NCI-H510A (cell line): ENCODE data around the gene CAMK2N1.
"Not testable (repeated sequence)": the region's sequence is repeated elsewhere in the genome, so short reads cannot be mapped to it uniquely, and the experiment has no call there.

Experiments used
- DNase-seq: peaks from one replicate; lab custom pipeline; 2025; lab: John Stamatoyannopoulos, UW

Gene CAMK2N1

GRCh38 chr1:20485527-20486456, at the start of gene CAMK2N1:
CAMK2N1 (minus strand) TSS chr1:20486210; CDS start chr1:20485379, 831 bp downstream.
- DNase-seq: peak; percentile 91

DNA sequence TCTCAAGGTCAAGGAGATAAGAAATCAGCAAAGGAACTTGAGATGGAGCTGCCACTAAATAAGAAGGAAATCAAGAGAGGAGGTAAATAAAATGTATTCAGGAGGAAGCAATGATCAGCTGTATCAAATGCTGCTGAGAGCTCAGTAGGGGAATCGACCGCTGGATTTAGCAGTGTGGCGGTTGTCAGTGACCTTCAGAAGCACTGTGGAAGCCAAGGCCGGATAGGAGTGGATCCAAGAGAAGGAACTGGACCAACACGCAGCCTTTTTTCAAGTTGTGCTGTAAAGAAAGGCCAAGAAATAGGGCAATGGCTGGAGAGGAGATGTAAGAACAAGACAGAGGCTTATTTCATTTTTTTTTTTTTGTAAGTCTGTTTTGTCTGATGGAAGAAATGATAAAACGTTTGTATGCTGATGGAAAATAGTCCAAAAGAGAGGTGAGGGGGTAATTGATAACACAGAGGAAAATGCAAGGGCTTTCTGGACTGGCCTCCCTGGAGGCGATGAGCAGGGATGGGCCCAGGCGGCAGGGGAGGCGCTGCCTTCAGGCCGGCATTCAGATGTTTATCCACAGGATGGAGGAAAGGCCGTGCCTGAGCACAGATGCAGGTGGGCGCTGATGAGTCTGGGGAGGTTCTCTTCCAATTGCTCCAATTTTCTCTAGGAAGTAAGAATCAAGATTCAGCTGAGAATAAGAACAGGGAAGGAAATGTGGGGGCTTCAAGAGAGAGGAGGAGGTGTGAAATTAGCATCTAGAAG, 48.8 kb upstream of the CAMK2N1 start:
- no peak for DNase-seq

- DNase-seq: no peak
Observed at GRCh38 chr1:20533635-20534034, 47.6 kb upstream of the CAMK2N1 start.

DNA sequence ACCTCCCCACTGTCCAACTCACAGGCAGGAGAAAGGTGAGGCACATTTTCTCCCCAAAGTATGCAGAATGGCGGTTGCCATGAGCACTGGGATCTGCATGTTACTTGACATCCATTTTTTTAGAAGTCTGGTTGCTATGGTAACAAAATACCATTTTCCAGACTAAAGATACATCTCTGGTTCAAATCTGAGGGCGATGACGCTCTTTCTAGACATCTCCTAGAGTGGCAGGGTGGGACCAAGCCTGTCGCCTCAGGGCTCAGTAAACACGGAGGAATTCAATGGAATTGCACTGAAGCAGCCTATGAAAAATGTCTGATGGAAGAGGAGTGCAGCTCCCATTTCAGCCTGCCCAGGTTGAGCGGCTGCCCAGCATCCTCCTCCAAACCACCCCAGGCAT, 44.9 kb upstream of the CAMK2N1 start:
- DNase-seq: no peak

GRCh38 chr1:20530306-20530705, 44.3 kb upstream of the CAMK2N1 start:
- no peak for DNase-seq

- DNase-seq: no peak
Observed at GRCh38 chr1:20528221-20528620, 42.2 kb upstream of the CAMK2N1 start.

DNA sequence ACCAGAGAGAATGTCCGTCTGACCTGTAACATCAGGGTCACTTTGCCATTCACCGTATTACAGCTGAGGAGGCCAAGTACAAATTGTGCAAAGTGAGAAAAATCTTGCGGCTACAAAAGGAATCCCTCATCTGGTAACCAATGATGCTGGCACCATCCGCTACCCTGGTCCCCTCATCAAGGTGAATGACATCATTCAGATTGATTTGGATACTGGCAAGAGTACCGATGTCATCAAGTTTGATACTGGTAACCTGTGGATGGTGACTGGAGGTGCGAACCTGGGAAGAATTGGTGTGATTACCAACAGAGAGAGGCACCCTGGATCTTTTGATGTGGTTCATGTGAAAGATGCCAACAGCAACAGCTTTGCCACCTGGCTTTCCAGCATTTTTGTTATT, 40.3 kb upstream of the CAMK2N1 start:
- no peak for DNase-seq

GRCh38 chr1:20521960-20522861, 36.2 kb upstream of the CAMK2N1 start:
- peak; percentile 45 for DNase-seq

GRCh38 chr1:20519609-20520262, 33.7 kb upstream of the CAMK2N1 start:
- not testable (repeated sequence) for DNase-seq

GRCh38 chr1:20511518-20512428, 25.8 kb upstream of the CAMK2N1 start:
- no peak for DNase-seq

DNA sequence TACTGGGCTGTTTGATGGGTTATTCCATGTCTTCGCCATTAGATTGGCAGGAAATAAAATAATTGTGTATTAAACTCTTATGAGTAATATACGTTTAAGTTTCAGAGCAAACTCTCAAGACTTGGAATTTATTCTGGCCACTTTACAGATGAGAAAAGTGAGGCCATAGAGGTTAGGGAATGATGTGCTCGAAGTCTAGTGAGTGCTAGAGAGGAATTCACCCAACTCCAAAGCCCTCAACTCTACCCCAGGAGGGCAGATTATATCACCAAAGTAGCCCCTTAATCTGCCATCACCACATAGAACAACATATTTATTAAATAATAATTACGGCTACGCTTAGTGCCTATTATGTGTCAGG, 22.4 kb upstream of the CAMK2N1 start:
- DNase-seq: no peak

- peak; percentile 96 for DNase-seq
Observed at GRCh38 chr1:20507564-20508410, 21.8 kb upstream of the CAMK2N1 start, which contains the start of gene MUL1. MUL1 (minus strand) TSS chr1:20508151; CDS start chr1:20508024, 127 bp downstream.

- DNase-seq: no peak
Observed at GRCh38 chr1:20507248-20507563, 21.2 kb upstream of the CAMK2N1 start.

GRCh38 chr1:20505488-20505887, 19.5 kb upstream of the CAMK2N1 start:
- no peak for DNase-seq

DNA sequence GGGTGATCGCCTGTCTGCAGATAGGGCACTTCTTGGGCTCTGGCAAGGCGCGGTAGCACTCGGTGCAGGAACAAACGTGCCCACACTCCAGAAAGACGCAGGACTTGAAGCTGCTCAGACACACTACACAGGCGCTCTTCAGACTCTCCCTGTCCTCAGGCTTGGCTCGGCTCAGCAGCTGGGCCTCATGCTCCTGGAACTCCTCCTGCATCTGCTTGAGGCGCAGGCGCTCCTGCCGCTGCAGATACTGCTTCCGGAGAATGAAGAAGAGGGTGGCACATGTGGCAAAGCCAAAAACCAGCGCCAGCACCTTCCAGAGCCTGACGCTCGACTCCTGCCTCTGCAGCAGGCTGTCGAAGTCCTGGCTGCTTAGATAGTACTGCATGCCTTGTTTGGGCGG, 14.7 kb upstream of the CAMK2N1 start:
- DNase-seq: no peak

GRCh38 chr1:20499718-20500117, 13.7 kb upstream of the CAMK2N1 start:
- DNase-seq: no peak

GRCh38 chr1:20499105-20499504, 13.1 kb upstream of the CAMK2N1 start:
- DNase-seq: no peak

- no peak for DNase-seq
Observed at GRCh38 chr1:20498116-20498515, 12.1 kb upstream of the CAMK2N1 start.

DNA sequence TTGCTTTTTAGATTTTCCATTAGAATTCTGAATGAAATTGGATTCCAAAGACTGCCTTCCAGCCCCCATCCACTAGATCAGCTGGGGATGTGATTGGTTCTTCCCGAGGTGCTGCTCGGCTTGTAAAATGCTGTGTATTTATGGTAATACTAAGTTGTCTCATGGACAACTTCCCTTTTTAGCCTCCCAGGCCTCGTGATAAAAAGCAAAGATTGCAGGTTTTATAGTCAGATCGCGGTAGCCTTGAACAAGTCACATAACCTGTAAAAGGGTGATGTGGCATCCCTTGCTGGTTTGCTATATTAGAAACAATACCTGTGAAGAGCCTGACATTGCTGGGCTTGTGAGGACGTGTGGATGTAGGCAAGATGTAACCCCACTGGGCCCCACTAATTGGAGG, 11.5 kb upstream of the CAMK2N1 start:
- DNase-seq: no peak
